Mesodermal cell (in vitro differentiated cells): ENCODE measurements around the gene TCTN2.

Source experiments
- H3K27ac ChIP-seq: 2 replicates; pipeline ENCODE4 v1.7.0; 2013; ENCODE audit warnings: mild to moderate bottlenecking, low read depth, low read length, moderate library complexity; ENCODE audit not compliant: severe bottlenecking
- H3K36me3 ChIP-seq: 2 replicates; pipeline ENCODE4 v1.7.1; 2013; ENCODE audit warnings: mild to moderate bottlenecking, low read length, moderate library complexity; ENCODE audit not compliant: control insufficient read depth, insufficient read depth
- H3K4me1 ChIP-seq: one replicate; pipeline ENCODE4 v1.7.1; 2013; ENCODE audit warnings: mild to moderate bottlenecking, low read length; ENCODE audit not compliant: insufficient read depth, control insufficient read depth, poor library complexity, severe bottlenecking
- H3K4me3 ChIP-seq: 2 replicates; pipeline ENCODE4 v1.7.0; 2013; ENCODE audit warnings: low read length, control low read depth, mild to moderate bottlenecking; ENCODE audit not compliant: insufficient read depth, poor library complexity, severe bottlenecking; ENCODE audit errors: extremely low read depth
- H3K9me3 ChIP-seq: 2 replicates; pipeline ENCODE4 v1.7.1; 2013; ENCODE audit warnings: mild to moderate bottlenecking, low read length, moderate library complexity; ENCODE audit not compliant: control insufficient read depth
- WGBS, 2 experiments: methylation state at CpG; one replicate each; pipeline ENCODE4 v1.1.5; 2013; ENCODE audit warnings: missing lambda C conversion rate in 2 of 2; ENCODE audit not compliant: insufficient coverage in 2 of 2; 5-methylcytosine and 5-hydroxymethylcytosine counted together

Gene TCTN2

DNA sequence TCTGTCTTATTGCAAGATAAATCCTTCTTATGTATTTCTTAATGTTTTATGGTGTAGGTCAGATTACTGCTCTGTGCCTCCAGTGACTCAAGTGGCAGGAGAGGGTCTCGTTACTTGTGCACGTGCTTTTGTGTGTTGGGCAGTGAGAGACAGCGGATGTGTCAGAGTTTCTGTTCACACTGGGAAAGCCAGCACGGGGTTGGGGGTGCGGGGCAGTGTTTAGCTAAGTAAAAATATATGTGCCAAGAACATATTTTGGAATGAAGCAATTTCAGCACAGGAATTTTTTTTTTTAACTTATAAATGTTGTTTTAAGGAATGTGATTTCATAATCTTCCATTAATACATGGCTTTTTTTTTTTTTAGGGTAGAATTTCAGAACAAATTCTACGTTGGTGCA is 86.6 kb downstream of the TCTN2 start:
- H3K27ac ChIP-seq: no peak overlapping the region

More for the DNA sequence above, 86.6 kb downstream of the TCTN2 start:
- Histone ChIP-seq H3K4me3 (no peak overlapping the region), H3K9me3 (no peaks in the 10 kb centered on the region), H3K4me1 (no peaks in the 10 kb centered on the region), H3K36me3 (peaks cover 55% of the 10 kb centered on the region)
- 100% methylated on average over 2 to 4 of the region's 6 CpGs for WGBS, 2 experiments
